Right lung (tissue), 5 donors: Measurements from ENCODE around the gene LRR1. TPM values are rescaled to one million over a fixed set of nuclear protein-coding genes. Genes with fewer than 3 reads are reported as not detected.
"Not testable (repeated sequence)": the region's sequence is repeated elsewhere in the genome, so short reads cannot be mapped to it uniquely, and the experiment has no call there.

Source experiments
- DNase-seq, 2 donors: peaks; one replicate each; pipeline ENCODE4 v3.0.0-alpha.2; 2013
- polyA plus RNA-seq, 5 donors: library from polyadenylated mRNA; unstranded; fragments of 120-200 nt; gene quantifications; one replicate each; pipeline versions ENCODE4 v1.2.1 to v1.2.3, GENCODE V29; 2013; ENCODE audit warnings: inconsistent platforms in 1 of 5, low replicate concordance in 1 of 5; ENCODE audit not compliant: insufficient read length in 5 of 5, insufficient read depth in 1 of 5

The LRR1 gene
- polyA plus RNA-seq, 5 donors, result 9.6 to 17.0 (median 11.7) TPM

- DNase-seq, result not testable (repeated sequence)
Measured at GRCh38 chr14:49584981-49585640, 13.6 kb upstream of the LRR1 start.

GRCh38 chr14:49585803-49586672, 12.7 kb upstream of the LRR1 start, which contains the start of gene RPS29:
TSS of gene RPS29 (minus strand) at chr14:49586380. CDS start at chr14:49586346, 34 bp downstream.
- peak; percentile 98 to 99 for DNase-seq

- peak in 1 of 2 donors; percentile 63 for DNase-seq
Measured at GRCh38 chr14:49586673-49587460, 11.9 kb upstream of the LRR1 start.

GRCh38 chr14:49589387-49589786, 9.4 kb upstream of the LRR1 start:
- DNase-seq, result no peak

GRCh38 chr14:49593016-49593415, 5.7 kb upstream of the LRR1 start:
- no peak for DNase-seq

- peak in 1 of 2 donors; percentile 68 for DNase-seq
Measured at GRCh38 chr14:49594347-49595091, 4.2 kb upstream of the LRR1 start.

GRCh38 chr14:49598189-49598484, 603 bp upstream of the LRR1 start:
- DNase-seq, result no peak

GRCh38 chr14:49607583-49607982, 8.8 kb downstream of the LRR1 start:
- no peak for DNase-seq

- DNase-seq, result no peak
Measured at GRCh38 chr14:49612251-49612650, 13.5 kb downstream of the LRR1 start.

GRCh38 chr14:49612671-49613070, 13.9 kb downstream of the LRR1 start:
- no peak for DNase-seq

GRCh38 chr14:49614196-49614595, 15.5 kb downstream of the LRR1 start:
- DNase-seq, result no peak

GRCh38 chr14:49615776-49616175, 17.0 kb downstream of the LRR1 start:
- no peak for DNase-seq

GRCh38 chr14:49617852-49618519, 19.2 kb downstream of the LRR1 start:
- no peak for DNase-seq

GRCh38 chr14:49619273-49619672, 20.5 kb downstream of the LRR1 start:
- not testable (repeated sequence) for DNase-seq

- DNase-seq, result no peak
Measured at GRCh38 chr14:49619730-49620129, 21.0 kb downstream of the LRR1 start.

GRCh38 chr14:49620182-49621113, 21.7 kb downstream of the LRR1 start, which contains the start of the genes MGAT2 and RPL36AL:
TSS of gene MGAT2 (plus strand) at chr14:49620799. CDS start at chr14:49621269, 470 bp downstream.
TSS of gene RPL36AL (minus strand) at chr14:49620626. CDS start at chr14:49619104, 1,522 bp downstream.
- peak; percentile 98 for DNase-seq

GRCh38 chr14:49621114-49621881, 22.6 kb downstream of the LRR1 start:
- peak in 1 of 2 donors; percentile 36 for DNase-seq

- no peak for DNase-seq
Measured at GRCh38 chr14:49622022-49622607, 23.4 kb downstream of the LRR1 start.
